HG02763 (cell line): ENCODE data around the gene BCAR1.
"Not testable (repeated sequence)": the region's sequence is repeated elsewhere in the genome, so short reads cannot be mapped to it uniquely, and the experiment has no call there.

Experiments used
- ATAC-seq: cut with Tn5 transposase; IDR thresholded peaks from one replicate; pipeline ENCODE4 v1.9.1; 2021; ENCODE audit warnings: mild to moderate bottlenecking, moderate library complexity; ENCODE audit not compliant: unreplicated experiment

BCAR1 gene

GRCh38 chr16:75256059-75256571 is 4.7 kb upstream of the BCAR1 start:
- no peak for ATAC-seq

GRCh38 chr16:75254359-75254837 is 3.0 kb upstream of the BCAR1 start:
- ATAC-seq, result no peak

GRCh38 chr16:75252946-75253911 is 1.8 kb upstream of the BCAR1 start:
- ATAC-seq, result no peak

GRCh38 chr16:75252049-75252864 is 833 bp upstream of the BCAR1 start:
- ATAC-seq, result no peak

- ATAC-seq, result peak; percentile 34
Measured at GRCh38 chr16:75250809-75251279, 580 bp downstream of the BCAR1 start.

- no peak for ATAC-seq
Measured at GRCh38 chr16:75250089-75250808, 1.2 kb downstream of the BCAR1 start.

GRCh38 chr16:75249441-75249840 is 2.0 kb downstream of the BCAR1 start:
- no peak for ATAC-seq

- ATAC-seq, result no peak
Measured at GRCh38 chr16:75248536-75249380, 2.7 kb downstream of the BCAR1 start.

GRCh38 chr16:75248142-75248535 is 3.3 kb downstream of the BCAR1 start:
- no peak for ATAC-seq

- ATAC-seq, result no peak
Measured at GRCh38 chr16:75247249-75247648, 4.2 kb downstream of the BCAR1 start.

GRCh38 chr16:75246504-75247205 is 4.8 kb downstream of the BCAR1 start:
- no peak for ATAC-seq

- peak; percentile 47 for ATAC-seq
Measured at GRCh38 chr16:75244844-75245758, 6.3 kb downstream of the BCAR1 start.

- ATAC-seq, result no peak
Measured at GRCh38 chr16:75244225-75244809, 7.1 kb downstream of the BCAR1 start.

- no peak for ATAC-seq
Measured at GRCh38 chr16:75243667-75244224, 7.7 kb downstream of the BCAR1 start.

GRCh38 chr16:75242436-75243078 is 8.9 kb downstream of the BCAR1 start:
- ATAC-seq, result not testable (repeated sequence)

- no peak for ATAC-seq
Measured at GRCh38 chr16:75241955-75242354, 9.5 kb downstream of the BCAR1 start.

- no peak for ATAC-seq
Measured at GRCh38 chr16:75241412-75241811, 10.0 kb downstream of the BCAR1 start.
